Panc1 (cell line): Measurements from ENCODE around the gene ANKRD40.

Source experiments
- TF ChIP-seq, protein P1 (sequence below): fragments of 450-650 bp; IDR thresholded peaks from 2 replicates; pipeline ENCODE4 v1.5.1; 2017; ENCODE audit warnings: mild to moderate bottlenecking
- TF ChIP-seq, protein P2 (sequence below), 2 experiments: IDR thresholded peaks; 2 replicates each; pipeline ENCODE4 v1.6.1; 2011 to 2012; ENCODE audit warnings: low read depth in 2 of 2, control low read depth in 1 of 2, low read length in 1 of 2, mild to moderate bottlenecking in 1 of 2, moderate library complexity in 1 of 2; ENCODE audit not compliant: insufficient read depth in 1 of 2

DNA sequence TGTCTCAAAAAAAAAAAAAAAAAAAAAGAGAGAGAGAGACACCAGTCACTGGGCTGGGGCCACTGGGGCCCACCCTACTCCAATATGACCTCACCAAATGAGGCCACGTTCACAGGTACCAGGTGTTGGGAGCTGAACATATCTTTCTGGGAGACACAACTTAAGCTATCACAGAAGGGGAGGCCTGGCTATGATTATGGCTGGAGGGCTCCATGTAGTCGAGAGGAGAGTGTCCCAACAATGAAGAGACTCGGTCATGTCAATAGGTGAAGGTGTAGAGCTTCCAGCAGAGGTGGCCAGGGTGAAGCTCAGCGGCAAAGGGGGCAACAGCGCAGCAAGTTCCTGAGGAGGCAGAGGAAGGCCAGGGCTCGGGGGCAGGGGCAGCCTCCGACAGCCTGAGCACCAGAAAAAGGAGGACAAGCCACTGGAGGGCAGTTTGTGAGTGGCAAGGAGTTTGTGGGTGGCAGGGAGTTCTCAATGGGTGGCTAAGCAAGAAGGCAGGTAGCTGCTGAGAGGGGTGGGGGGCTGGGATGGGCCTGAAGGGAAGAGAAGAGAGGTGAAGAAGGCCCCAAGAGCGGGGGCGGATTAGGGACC, 45.0 kb downstream of the ANKRD40 start:
- TF ChIP-seq, protein P1, sequence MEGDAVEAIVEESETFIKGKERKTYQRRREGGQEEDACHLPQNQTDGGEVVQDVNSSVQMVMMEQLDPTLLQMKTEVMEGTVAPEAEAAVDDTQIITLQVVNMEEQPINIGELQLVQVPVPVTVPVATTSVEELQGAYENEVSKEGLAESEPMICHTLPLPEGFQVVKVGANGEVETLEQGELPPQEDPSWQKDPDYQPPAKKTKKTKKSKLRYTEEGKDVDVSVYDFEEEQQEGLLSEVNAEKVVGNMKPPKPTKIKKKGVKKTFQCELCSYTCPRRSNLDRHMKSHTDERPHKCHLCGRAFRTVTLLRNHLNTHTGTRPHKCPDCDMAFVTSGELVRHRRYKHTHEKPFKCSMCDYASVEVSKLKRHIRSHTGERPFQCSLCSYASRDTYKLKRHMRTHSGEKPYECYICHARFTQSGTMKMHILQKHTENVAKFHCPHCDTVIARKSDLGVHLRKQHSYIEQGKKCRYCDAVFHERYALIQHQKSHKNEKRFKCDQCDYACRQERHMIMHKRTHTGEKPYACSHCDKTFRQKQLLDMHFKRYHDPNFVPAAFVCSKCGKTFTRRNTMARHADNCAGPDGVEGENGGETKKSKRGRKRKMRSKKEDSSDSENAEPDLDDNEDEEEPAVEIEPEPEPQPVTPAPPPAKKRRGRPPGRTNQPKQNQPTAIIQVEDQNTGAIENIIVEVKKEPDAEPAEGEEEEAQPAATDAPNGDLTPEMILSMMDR: no peak
- TF ChIP-seq, protein P2, sequence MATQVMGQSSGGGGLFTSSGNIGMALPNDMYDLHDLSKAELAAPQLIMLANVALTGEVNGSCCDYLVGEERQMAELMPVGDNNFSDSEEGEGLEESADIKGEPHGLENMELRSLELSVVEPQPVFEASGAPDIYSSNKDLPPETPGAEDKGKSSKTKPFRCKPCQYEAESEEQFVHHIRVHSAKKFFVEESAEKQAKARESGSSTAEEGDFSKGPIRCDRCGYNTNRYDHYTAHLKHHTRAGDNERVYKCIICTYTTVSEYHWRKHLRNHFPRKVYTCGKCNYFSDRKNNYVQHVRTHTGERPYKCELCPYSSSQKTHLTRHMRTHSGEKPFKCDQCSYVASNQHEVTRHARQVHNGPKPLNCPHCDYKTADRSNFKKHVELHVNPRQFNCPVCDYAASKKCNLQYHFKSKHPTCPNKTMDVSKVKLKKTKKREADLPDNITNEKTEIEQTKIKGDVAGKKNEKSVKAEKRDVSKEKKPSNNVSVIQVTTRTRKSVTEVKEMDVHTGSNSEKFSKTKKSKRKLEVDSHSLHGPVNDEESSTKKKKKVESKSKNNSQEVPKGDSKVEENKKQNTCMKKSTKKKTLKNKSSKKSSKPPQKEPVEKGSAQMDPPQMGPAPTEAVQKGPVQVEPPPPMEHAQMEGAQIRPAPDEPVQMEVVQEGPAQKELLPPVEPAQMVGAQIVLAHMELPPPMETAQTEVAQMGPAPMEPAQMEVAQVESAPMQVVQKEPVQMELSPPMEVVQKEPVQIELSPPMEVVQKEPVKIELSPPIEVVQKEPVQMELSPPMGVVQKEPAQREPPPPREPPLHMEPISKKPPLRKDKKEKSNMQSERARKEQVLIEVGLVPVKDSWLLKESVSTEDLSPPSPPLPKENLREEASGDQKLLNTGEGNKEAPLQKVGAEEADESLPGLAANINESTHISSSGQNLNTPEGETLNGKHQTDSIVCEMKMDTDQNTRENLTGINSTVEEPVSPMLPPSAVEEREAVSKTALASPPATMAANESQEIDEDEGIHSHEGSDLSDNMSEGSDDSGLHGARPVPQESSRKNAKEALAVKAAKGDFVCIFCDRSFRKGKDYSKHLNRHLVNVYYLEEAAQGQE (IDR thresholded peaks at IDR 0.05; ENCODE audit: insufficient read depth in 1 of 2, low read depth in 2 of 2, low read length in 1 of 2): no peak
